Keratinocyte (primary cell): ENCODE results near the gene APBB3.

Experiments
- EZH2 ChIP-seq: IDR thresholded peaks from one replicate; pipeline ENCODE4 v1.6.1; 2012; ENCODE audit warnings: inconsistent platforms, mild to moderate bottlenecking, low read length, moderate library complexity
- TF ChIP-seq, protein P1 (sequence below), 3 experiments: IDR thresholded peaks in 1 of 3; conservative IDR thresholded peaks in 1 of 3; optimal IDR thresholded peaks in 1 of 3; 2 replicates in 2 of 3; 3 replicates in 1 of 3; pipeline versions ENCODE3 to v1.5.1; 2011; ENCODE audit warnings: low read length in 3 of 3, mild to moderate bottlenecking in 3 of 3, moderate library complexity in 2 of 3, control low read depth in 1 of 3, inconsistent platforms in 1 of 3; ENCODE audit not compliant: insufficient read depth in 2 of 3; ENCODE audit errors: extremely low read depth in 1 of 3

DNA sequence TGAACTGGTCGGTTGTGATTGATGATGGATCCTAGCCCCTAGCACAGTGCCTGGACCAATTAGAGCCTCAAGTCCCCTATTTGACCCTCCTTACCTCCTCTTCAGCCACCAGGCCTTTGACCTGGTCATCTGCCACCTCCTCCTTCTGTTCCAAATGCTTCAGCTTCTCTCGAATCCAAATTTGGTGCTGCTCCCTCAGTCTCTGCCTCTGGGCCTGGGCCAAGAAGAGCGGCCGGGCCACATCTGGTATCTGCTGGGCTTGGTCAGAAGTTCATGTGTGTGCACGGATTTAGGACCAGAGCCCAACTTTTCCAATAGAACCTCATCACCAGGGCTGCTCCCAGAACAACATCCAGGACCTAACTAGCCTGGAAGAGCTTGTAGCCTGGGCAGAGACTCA is 6.7 kb upstream of the APBB3 start:
- TF ChIP-seq, protein P1, sequence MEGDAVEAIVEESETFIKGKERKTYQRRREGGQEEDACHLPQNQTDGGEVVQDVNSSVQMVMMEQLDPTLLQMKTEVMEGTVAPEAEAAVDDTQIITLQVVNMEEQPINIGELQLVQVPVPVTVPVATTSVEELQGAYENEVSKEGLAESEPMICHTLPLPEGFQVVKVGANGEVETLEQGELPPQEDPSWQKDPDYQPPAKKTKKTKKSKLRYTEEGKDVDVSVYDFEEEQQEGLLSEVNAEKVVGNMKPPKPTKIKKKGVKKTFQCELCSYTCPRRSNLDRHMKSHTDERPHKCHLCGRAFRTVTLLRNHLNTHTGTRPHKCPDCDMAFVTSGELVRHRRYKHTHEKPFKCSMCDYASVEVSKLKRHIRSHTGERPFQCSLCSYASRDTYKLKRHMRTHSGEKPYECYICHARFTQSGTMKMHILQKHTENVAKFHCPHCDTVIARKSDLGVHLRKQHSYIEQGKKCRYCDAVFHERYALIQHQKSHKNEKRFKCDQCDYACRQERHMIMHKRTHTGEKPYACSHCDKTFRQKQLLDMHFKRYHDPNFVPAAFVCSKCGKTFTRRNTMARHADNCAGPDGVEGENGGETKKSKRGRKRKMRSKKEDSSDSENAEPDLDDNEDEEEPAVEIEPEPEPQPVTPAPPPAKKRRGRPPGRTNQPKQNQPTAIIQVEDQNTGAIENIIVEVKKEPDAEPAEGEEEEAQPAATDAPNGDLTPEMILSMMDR (optimal IDR thresholded peaks at IDR 0.05 in 1 of 3, IDR thresholded peaks at IDR 0.05 in 1 of 3, conservative IDR thresholded peaks at IDR 0.05 in 1 of 3; ENCODE audit: extremely low read depth in 1 of 3, insufficient read depth in 2 of 3, low read length in 3 of 3) = no peak
- TF ChIP-seq EZH2 = no peak
